HFF-Myc (cell line): Measurements from ENCODE around the gene MYL12B.

Experiments
- DNase-seq: peaks from one replicate; pipeline ENCODE4 v3.0.0-alpha.2; 2011; ENCODE audit warnings: low read depth; ENCODE audit errors: extremely low read depth
- H3K4me3 ChIP-seq: replicated peaks from 2 replicates; pipeline ENCODE4 v1.5.1; 2011; ENCODE audit warnings: low read depth, mild to moderate bottlenecking, control low read depth, low read length
- CTCF ChIP-seq: IDR thresholded peaks from 2 replicates; pipeline ENCODE4 v1.5.1; 2012; ENCODE audit warnings: mild to moderate bottlenecking, low read depth, low read length, control low read depth; ENCODE audit errors: missing control alignments

MYL12B gene

GRCh38 chr18:3283253-3283863 lies 21.4 kb downstream of the MYL12B start:
- no peak for DNase-seq
- no peak for TF ChIP-seq CTCF

GRCh38 chr18:3283908-3284307 lies 22.0 kb downstream of the MYL12B start:
- DNase-seq: no peak
- no peak overlapping the region for H3K4me3 ChIP-seq
- TF ChIP-seq CTCF: no peak

More at GRCh38 chr18:3283253-3283863, 21.4 kb downstream of the MYL12B start:
- no peak overlapping the region for H3K4me3 ChIP-seq

GRCh38 chr18:3284501-3284900 lies 22.6 kb downstream of the MYL12B start:
- DNase-seq: no peak
- H3K4me3 ChIP-seq: no peak overlapping the region
- TF ChIP-seq CTCF: no peak

DNA sequence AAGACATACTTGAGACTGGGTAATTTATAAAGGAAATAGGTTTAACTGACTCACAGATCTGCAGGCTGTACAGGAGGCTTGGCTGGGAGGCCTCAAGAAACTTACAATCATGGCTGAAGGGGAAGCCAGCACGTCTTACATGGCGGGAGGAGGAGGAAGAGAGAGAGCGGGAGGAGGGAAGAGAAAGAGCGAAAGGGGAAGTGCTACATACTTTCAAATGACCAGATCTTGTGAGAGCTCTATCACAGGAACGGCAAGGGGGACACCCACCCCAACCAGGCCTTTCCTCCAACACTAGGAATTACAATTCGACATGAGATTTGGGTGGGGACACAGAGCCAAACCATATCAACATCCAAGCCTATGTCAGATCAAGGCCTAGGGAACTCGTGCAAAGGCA lies 24.2 kb downstream of the MYL12B start:
- DNase-seq: no peak
- H3K4me3 ChIP-seq: no peak overlapping the region
- no peak for TF ChIP-seq CTCF

GRCh38 chr18:3293196-3293951 lies 31.4 kb downstream of the MYL12B start:
- TF ChIP-seq CTCF: no peak
- no peak for DNase-seq
- H3K4me3 ChIP-seq: no peak overlapping the region

DNA sequence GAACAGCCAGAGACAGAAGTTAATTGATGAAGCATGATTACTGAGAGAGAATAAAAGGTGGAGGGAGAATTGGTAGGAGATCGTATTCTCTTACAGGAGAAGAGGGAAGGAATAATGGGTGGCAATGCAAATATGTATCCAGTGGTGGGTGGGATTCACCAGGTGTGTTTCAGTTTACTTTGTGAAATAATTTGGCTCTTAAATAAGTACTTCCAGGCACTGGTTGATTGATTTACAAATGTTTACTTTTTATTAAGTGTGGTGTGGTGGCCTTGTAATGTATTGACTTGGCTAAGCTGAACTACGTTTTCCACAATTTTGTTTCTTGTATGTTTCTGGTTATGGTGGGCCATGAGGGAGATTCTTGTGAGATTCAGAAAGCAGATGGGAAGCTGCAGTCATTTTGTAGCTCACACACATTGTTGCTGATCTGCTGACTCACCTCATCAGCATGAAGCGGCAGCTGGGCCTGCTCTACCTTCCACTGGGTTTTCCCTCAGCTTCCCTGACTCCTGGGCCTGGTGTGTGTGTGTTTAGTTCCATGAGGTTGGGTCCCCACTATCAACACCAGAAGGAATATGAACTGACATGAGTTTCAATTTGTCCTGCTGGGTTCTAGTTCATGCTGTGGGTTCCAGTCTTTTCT lies 32.6 kb downstream of the MYL12B start:
- no peak for TF ChIP-seq CTCF

More for the DNA sequence above, 32.6 kb downstream of the MYL12B start:
- H3K4me3 ChIP-seq: no peak overlapping the region
- no peak for DNase-seq
